Peyer's patch (tissue), 4 donors: ENCODE measurements around the gene LPGAT1. TPM values are rescaled to one million over a fixed set of nuclear protein-coding genes. Genes with fewer than 3 reads are reported as not detected.
"Not testable (repeated sequence)": the region's sequence is repeated elsewhere in the genome, so short reads cannot be mapped to it uniquely, and the experiment has no call there.

ENCODE experiments used
- DNase-seq, 3 donors: peaks; one replicate each; pipeline ENCODE4 v3.0.0-alpha.2; 2017 to 2019
- H3K27ac ChIP-seq, 4 donors: fragments of 200-600 bp; sonication (generic); one replicate each; pipeline ENCODE4 v1.5.1; 2016 to 2019
- H3K27me3 ChIP-seq, 2 donors: fragments of 200-600 bp; sonication (generic); one replicate each; pipeline ENCODE4 v1.5.1; 2019
- H3K36me3 ChIP-seq, 3 donors: fragments of 200-600 bp; sonication (generic); one replicate each; pipeline ENCODE4 v1.5.1; 2016 to 2019
- H3K4me1 ChIP-seq, 4 donors: fragments of 200-600 bp; sonication (generic); one replicate each; pipeline ENCODE4 v1.5.1; 2016 to 2019
- H3K4me3 ChIP-seq, 4 donors: fragments of 200-600 bp; sonication (generic); 1 replicate in 3 of 4; 2 replicates in 1 of 4; pipeline ENCODE4 v1.5.1; 2016 to 2019; ENCODE audit warnings: mild to moderate bottlenecking in 1 of 4
- H3K9me3 ChIP-seq, 4 donors: fragments of 200-600 bp; sonication (generic); one replicate each; pipeline ENCODE4 v1.5.1; 2016 to 2019; ENCODE audit warnings: mild to moderate bottlenecking in 1 of 4
- CTCF ChIP-seq, 6 experiments: fragments of 450-650 bp in 4 of 6; fragments of 200-600 bp in 2 of 6; sonication (generic) in 1 of 6; IDR thresholded peaks; one replicate each; pipeline ENCODE4 v1.5.1; 2017 to 2019; ENCODE audit warnings: antibody characterized with exemption in 6 of 6, mild to moderate bottlenecking in 3 of 6, moderate library complexity in 1 of 6
- POLR2A ChIP-seq, 2 donors: fragments of 450-650 bp; IDR thresholded peaks; one replicate each; pipeline ENCODE4 v1.5.1; 2017; ENCODE audit warnings: antibody characterized with exemption in 2 of 2, mild to moderate bottlenecking in 2 of 2, moderate library complexity in 2 of 2
- small RNA-seq, 2 donors: library from RNA; depleted of rRNA; stranded (forward); fragments of <200 nt; gene quantifications; one replicate each; pipeline ENCODE3, GENCODE V24; 2016
- total RNA-seq, 4 donors: library from RNA; depleted of rRNA; stranded (reverse); fragments of >200 nt; gene quantifications; one replicate each; pipeline ENCODE4 v1.1.0, GENCODE V29; 2016

LPGAT1 gene
- total RNA-seq, 4 donors from 2014 or later = 18.2 to 171 (median 138) TPM

DNA sequence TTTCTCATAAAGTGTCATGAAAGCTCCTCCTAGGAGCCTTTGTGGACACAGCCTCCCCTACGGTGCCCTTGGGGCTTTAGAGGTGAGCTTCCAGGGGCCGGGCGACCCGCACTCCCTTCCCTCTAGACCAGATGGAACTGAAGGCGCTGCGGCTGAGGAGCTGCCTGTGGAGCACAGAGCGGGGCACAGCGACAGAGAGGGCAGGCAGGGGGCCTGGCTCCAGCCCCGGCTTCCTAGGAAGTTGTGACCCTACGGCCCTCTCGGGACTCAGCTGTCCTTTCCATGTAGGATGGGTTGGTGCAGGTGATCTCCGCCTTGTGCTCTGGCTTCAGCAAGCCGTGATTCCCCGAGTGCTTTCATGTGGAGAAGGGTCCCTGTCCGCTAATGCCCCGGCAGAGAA, 131.5 kb downstream of the LPGAT1 start:
- Histone ChIP-seq H3K4me1 (peaks cover 0 to 14% (median 0%) of the 10 kb centered on the region in 4 donors), H3K36me3 (no peaks in the 10 kb centered on the region), H3K27ac (no peak overlapping the region), H3K27me3 (no peaks in the 10 kb centered on the region), H3K4me3 (peak overlapping the region in 1 of 4 donors; percentile 35), H3K9me3 (no peaks in the 10 kb centered on the region)
- TF ChIP-seq POLR2A (IDR thresholded peaks at IDR 0.05) = no peak
- no peak for TF ChIP-seq CTCF (IDR thresholded peaks at IDR 0.05)
- DNase-seq = no peak

- H3K36me3 ChIP-seq = no peaks in the 10 kb centered on the region
- peak; percentile 85 to 91 (median 88) for DNase-seq
- H3K27me3 ChIP-seq = no peaks in the 10 kb centered on the region
- TF ChIP-seq POLR2A (IDR thresholded peaks at IDR 0.05) (no peak), CTCF (IDR thresholded peaks at IDR 0.05) (peak; percentile 68 to 95 (median 93))
- peak overlapping the region in 3 of 4 donors; percentile 16 to 35 (median 28) for H3K4me3 ChIP-seq
- no peaks in the 10 kb centered on the region for H3K9me3 ChIP-seq
- H3K27ac ChIP-seq = peak overlapping the region in 1 of 4 donors; percentile 57
- peaks cover 0 to 14% (median 0%) of the 10 kb centered on the region in 4 donors for H3K4me1 ChIP-seq
Observed at GRCh38 chr1:211698161-211699026, 132.2 kb downstream of the LPGAT1 start.

GRCh38 chr1:211697356-211697755, 133.2 kb downstream of the LPGAT1 start:
- H3K36me3 ChIP-seq = no peaks in the 10 kb centered on the region

GRCh38 chr1:211695135-211695816, 135.3 kb downstream of the LPGAT1 start:
- no peaks in the 10 kb centered on the region for H3K9me3 ChIP-seq
- H3K27me3 ChIP-seq = no peaks in the 10 kb centered on the region
- peak overlapping the region in 1 of 4 donors; percentile 45 for H3K27ac ChIP-seq
- H3K4me1 ChIP-seq = peaks cover 0 to 14% (median 0%) of the 10 kb centered on the region in 4 donors
- H3K36me3 ChIP-seq = no peaks in the 10 kb centered on the region
- DNase-seq = peak in 2 of 3 donors; percentile 56 to 59
- H3K4me3 ChIP-seq = no peak overlapping the region
- TF ChIP-seq POLR2A (IDR thresholded peaks at IDR 0.05) = no peak
- no peak for TF ChIP-seq CTCF (IDR thresholded peaks at IDR 0.05)

More at GRCh38 chr1:211697356-211697755, 133.2 kb downstream of the LPGAT1 start:
- peak overlapping the region in 1 of 4 donors; percentile 57 for H3K27ac ChIP-seq
- H3K27me3 ChIP-seq = no peaks in the 10 kb centered on the region
- TF ChIP-seq POLR2A (IDR thresholded peaks at IDR 0.05) (no peak), CTCF (IDR thresholded peaks at IDR 0.05) (no peak)
- no peaks in the 10 kb centered on the region for H3K9me3 ChIP-seq
- H3K4me3 ChIP-seq = no peak overlapping the region
- H3K4me1 ChIP-seq = peaks cover 0 to 14% (median 0%) of the 10 kb centered on the region in 4 donors
- DNase-seq = peak in 2 of 3 donors; percentile 80 to 83

- not testable (repeated sequence) for H3K9me3 ChIP-seq, H3K27me3 ChIP-seq, H3K36me3 ChIP-seq, H3K27ac ChIP-seq, DNase-seq, H3K4me3 ChIP-seq
- peaks cover 0 to 14% (median 0%) of the 10 kb centered on the region in 4 donors for H3K4me1 ChIP-seq
Observed at GRCh38 chr1:211693911-211694310, 136.7 kb downstream of the LPGAT1 start.

Small RNAs within 50 kb of the gene (small RNA-seq; reads per million reads assigned to genes)
- gene RF00019 = 0 reads per million in 2 donors
- gene RN7SL344P = 0 reads per million in 2 donors

Other genes starting within 250 kb of the LPGAT1 start
- 10 to 100 TPM in 1 of 4 donors, 1 to 10 TPM in 3; 1.7 to 14.9 (median 5.8) TPM for gene NEK2, start 155.1 kb downstream of the LPGAT1 start, total RNA-seq
- gene INTS7, start 204.8 kb upstream of the LPGAT1 start, total RNA-seq = 10 to 100 TPM in 2 of 4 donors, 1 to 10 TPM in 2; 7.7 to 21.5 (median 11.9) TPM
- gene DTL, start 205.0 kb upstream of the LPGAT1 start, total RNA-seq = 1 to 10 TPM in 3 of 4 donors, under 1 TPM in 1; 0.66 to 5.8 (median 3.7) TPM